Stimulated activated CD8-positive, alpha-beta memory T cell treated with anti-CD3 and anti-CD28 coated beads, Interleukin-12 subunit alpha, Interleukin-12 subunit beta, amount 100 ng/mL, for 1 hour (primary cell): Measurements from ENCODE around the gene GADD45A.

Source experiments
- DNase-seq: peaks from one replicate; pipeline ENCODE4 v3.0.0-alpha.2; 2020; ENCODE audit warnings: low read depth

The GADD45A gene

DNA sequence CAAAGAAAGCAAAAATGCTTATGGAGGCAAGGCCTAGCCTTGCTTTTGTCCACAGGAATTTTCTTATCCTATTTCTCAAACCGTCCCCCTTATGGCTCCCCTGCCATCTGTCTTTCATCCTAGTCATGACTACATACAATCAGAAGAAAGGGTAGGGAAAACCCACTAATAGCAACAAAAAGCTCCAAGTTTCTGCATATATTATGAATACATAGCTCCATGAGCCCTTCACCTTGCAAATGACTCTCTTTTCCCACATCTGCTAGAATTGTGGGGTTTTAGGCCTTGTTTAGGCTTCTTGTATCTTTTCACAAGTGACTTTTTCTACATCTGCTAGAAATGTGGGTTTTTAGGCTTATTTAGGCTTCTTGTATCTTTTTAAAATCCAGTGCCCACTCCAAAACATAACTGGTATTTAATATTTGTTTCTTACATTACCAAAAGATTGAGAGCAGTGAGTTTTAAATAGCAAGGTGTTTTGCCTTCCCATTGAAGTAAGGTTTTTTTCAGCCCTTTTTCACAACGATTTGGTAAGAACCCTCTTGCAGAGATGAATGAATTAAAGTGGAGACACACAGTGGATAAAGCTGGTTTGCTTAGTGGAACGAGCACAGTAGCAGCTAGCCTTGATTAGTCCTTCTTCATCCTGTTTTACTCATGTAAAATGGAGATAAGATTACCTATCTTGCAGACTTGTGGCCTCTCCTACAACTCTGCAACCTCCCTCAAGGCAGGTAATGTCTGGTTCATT lies 4.4 kb downstream of the GADD45A start:
- no peak for DNase-seq

DNA sequence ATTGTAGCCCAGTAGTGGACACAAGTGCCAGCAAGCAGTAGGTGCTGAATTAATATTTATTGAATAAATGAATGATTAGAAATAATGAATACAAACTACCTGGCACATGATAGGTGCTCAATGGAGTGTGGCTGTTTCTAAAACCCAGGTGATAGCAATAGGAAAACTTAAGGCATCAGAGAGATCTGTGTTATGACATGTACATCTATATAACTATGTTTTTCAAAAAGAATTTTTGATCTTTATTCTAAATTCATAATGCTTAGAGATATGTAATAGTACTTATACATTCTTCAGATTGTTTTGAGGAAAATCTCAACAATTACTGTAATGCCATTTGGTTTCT lies 5.0 kb downstream of the GADD45A start:
- no peak for DNase-seq

DNA sequence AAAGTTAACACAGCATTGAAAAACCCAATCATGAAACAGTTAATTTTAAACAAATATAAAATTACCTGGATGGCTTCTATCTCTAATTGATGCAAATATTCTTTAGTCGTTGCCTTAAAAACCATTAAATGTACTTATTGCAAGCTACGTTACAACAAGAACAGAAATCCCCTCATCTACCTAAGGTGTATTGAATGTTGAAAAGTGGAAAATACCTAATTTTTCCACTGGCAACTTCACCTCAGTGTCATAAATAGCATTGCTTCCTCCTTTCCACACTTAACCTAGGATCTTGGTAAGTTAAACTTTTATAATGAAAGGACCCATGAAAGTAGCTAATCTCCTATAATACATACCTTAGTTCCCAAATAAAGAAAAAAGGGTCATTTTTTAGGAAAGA lies 5.4 kb downstream of the GADD45A start:
- no peak for DNase-seq

DNA sequence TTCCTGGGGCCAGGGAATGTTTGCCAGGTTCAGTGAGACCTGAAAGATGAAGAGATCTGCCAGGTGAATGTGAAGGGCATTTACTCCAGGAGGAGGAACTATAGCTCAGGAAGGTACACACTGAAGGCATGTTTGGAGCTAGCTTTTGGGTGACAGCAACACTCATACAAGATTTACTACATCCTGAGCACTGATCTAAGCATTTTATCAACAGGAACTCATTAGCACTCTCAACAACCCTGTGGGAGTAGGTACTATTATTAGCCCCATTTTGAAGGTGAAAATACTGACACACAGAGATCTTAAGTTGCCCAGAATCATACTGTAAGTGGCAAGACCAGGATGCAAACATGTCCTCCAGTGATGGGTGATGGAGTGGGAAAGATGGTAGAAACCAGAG lies 6.7 kb downstream of the GADD45A start:
- no peak for DNase-seq

DNA sequence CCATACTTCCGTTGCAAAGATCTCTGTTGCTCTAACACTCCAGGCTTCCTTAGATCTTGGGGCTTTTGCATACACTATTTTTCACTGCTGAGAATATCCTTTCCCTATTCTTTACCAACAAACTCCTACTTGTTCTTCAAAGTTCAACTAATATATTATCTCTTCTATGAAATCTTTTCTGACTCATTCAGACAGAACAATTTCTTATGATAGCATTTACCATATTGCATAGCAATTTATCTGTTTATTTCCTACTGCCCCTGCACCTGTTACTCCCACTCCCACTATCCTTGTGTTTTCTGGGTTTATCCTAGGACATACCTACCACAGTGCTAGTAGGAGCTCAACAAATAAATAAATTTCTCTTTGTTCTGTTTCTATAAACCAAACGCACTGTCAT lies 11.0 kb downstream of the GADD45A start:
- no peak for DNase-seq

DNA sequence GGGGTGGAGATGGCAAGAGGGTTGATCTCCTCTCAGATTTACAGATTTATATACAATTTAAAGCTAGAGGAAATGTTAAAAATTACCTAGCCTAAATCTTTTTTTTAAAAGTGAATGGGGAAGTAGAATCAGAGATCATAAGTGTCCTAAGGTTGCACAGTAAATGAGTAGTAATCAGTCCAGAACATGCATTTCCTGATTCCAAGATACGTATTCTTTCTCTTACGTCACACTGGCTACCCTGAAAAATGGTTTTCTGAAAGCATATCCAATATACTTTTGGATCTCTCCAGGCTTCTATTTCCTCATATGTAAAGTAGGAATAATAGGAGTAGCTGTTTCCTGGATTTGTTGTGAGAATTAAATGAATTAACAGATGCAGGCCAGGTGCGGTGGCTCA lies 11.7 kb downstream of the GADD45A start:
- DNase-seq, result no peak

DNA sequence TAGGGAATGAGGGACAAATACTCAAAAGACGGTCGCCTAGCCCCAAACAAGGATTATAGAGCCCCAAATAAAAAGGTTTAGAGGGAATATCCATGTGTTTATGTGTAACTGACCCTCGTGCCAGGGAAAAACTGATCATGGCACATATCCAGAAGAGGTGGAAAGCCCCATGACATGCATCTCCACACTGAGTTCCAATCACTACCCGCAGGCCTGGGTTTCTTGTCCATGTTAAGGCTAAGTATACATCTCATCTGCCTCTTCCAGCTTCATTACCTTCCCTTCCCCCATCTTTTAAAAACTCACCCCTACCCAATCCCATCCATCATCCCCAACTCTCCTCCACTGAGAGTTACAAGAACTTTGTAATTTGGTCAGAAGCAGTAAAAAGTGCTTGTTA lies 15.2 kb downstream of the GADD45A start:
- no peak for DNase-seq

DNA sequence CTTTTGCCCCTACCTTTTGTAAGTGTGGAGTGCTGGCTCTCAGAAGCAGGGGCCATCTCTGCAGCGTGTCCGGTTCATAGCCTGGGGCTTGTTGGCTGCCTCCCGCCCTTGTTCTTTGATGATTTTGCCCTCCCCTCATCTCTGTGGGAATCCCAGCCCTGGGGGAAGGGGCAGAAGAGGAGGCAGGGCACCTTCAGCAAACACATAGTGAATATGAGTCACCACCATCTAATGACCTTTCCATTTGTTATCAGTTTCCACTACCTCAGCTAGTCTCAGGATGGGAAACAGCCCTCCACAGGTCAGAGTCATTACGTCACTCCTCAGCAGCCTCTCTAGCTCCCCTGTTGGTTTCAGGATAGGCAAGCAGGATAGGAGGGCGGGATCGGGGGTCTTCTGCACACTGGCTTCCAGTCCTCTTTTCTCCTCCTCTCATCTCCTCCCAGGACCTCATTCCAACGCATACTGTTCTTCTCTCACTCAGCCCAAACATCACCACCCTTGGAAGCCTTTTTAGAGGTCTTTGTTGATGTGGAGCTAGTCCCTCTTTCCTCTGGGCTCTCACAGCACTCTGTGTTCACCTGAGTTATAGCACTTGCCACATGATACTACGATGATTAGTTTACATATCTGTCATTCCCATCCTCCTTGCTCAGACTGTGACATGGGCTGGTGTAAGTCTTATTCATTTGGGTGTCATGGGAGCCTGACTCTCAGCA lies 15.8 kb downstream of the GADD45A start:
- no peak for DNase-seq

GRCh38 chr1:67701876-67702275 lies 16.9 kb downstream of the GADD45A start:
- no peak for DNase-seq

DNA sequence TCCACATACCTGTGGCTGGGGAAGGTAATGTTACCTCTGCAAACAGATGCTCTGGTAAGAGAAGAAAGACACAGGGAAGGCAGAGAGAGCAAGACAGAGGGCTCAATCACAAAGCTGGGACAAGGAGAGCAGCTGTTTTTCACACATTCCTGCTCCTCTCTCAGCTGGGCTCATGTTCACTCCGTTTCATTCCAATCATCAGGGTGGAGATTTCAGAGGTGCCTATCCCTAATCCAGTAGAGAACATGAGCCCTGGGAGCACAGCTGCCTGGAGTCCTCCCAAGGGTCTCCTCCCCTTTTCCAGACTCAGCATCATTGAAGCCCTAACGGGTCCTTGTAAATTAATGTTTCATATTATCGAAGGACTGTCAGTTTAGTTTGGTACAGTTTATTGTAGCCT lies 19.4 kb downstream of the GADD45A start:
- no peak for DNase-seq

DNA sequence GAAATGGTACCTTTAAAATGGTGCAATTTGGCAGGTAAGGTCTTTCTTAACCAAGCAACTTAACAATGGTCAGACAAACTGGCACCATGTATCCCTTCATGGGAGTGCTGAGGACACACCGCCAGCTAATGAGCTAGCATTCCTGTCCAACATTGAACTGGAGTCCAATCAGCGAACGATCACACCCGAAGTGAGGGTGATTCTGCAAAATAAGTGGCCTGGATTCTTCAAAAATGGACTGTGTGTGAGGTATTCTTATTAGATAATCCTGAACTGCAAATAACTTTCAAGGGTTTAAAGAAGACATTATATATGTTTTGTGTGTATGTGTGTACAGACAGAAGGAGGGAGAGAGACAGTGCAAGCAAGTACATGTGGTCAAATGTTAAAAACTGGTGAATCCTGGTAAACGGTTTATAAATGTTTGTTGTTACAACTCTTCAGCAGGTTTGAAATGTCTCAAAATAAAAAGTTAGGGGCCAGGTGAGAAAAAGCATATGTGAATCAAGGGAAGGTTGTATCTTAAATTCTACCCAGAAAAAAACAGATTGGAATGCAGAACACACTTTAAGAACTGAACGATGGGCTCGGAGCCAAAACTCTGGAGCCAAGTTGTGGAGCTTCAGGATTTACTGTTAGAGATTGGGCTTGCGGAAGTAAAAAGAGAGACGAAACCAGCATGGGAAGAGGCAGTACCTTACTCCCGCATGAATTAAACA lies 20.9 kb downstream of the GADD45A start:
- DNase-seq, result no peak

DNA sequence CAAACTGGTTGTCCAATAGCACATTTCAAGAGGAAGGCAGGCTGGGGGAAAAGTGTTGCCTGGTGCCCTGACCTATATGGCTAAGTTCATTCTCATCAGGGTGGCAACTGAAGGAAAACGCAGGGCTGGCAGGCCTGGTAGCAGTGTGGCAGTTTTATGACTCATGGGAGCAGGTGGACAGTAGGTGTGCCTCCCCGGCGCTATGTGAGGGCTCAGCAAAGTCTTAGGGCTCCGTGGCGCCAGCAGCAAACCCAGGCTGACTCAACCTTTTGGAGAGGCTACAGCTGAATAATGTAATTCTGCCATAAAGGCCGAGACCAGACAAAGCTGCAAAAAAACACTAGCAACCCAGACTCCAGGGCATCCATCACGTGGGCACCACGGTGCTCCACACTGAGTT lies 23.6 kb downstream of the GADD45A start:
- no peak for DNase-seq

DNA sequence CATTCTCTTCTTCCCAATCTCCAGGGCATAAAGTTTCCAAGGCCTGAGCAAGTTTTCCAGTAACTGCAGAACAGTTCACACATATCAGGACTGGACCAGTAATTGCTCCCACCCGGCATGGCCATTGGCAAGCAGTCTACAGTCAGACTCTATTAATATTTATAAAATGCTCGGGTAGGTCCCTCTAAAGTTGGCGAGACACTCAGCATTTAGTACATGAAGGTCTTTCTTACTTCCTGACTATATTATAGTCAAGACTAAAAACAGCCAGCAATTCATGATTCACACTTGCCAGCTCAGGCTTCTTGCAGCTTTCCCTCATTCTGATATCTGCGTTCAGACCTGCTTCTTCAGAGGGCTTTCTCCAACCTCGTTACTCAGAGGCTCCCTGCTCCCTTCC lies 25.4 kb downstream of the GADD45A start:
- no peak for DNase-seq

DNA sequence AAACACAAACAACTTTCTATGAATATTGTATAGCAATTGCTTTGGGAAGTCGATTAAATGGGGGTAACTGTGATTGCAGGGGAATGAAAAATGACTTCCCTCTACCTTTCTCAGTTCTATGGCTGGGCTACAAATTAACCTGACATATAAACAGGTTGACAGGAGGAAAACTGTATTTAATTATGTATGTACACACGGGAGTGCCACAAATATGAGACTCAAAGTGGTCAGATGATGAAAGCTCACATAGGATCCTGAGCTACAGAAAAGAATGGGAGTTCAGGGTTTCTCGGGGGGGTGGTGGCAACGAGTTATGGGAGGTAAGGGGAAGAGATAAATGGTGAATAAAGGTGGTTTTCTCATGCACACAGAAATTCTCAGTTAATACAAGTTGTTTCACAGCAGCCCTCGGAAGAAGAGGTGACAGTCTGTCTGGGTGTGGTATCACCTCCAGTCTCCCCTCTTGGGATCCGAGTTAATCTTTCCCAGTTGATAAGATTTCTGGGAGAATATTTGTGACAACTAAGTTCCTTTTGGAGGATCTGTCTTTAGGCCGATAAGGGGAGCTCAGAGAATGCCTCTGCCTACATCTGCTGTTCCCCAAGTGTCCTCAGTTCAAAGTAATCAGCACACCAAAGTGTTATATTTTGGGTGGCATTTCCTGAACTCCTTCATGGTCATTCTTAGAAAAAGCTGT lies 26.3 kb downstream of the GADD45A start:
- DNase-seq, result no peak

DNA sequence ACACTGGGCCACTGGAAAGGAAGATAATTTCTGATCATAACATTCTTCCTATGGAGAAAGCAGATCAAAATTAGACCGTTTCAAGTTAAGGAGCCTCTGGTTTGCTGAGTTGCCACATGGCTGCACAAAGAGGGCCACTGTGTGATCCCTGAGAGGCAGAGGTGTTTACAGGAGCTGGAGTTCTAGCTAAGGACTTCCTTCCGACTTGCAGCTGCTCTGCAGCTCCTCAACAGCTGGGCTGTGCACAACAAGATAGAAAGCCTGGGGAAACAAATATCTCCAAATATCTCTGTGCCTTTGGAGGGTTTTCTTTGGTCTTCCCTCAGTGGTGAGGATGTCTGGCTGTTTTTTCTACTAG lies 26.8 kb downstream of the GADD45A start:
- DNase-seq, result no peak

- no peak for DNase-seq
These were observed 28.3 kb downstream of the GADD45A start for GRCh38 chr1:67713057-67713846.

- no peak for DNase-seq
These were observed 30.8 kb downstream of the GADD45A start for GRCh38 chr1:67715819-67716218.

DNA sequence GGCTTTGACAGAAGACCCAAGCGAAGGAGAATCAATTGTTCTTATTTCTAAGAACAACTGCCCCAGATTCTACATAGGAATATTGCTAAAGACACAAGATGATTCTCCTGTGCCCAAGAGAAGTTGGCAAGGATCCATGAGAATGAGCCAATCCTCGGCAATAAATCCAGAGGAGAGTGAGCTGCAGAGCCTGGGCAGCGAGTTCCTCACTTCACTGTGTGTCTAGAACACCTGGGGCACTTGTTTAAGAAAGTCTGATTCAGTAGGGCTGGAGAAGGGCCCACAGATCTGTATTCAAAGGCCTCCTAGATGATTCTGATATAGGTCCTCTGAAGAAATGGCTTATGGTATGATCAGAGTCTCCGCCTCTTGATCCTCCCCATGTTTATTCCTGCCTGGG lies 31.8 kb downstream of the GADD45A start:
- no peak for DNase-seq

GRCh38 chr1:67717876-67718275 lies 32.9 kb downstream of the GADD45A start:
- DNase-seq, result no peak

GRCh38 chr1:67719329-67720196 lies 34.6 kb downstream of the GADD45A start:
- no peak for DNase-seq

DNA sequence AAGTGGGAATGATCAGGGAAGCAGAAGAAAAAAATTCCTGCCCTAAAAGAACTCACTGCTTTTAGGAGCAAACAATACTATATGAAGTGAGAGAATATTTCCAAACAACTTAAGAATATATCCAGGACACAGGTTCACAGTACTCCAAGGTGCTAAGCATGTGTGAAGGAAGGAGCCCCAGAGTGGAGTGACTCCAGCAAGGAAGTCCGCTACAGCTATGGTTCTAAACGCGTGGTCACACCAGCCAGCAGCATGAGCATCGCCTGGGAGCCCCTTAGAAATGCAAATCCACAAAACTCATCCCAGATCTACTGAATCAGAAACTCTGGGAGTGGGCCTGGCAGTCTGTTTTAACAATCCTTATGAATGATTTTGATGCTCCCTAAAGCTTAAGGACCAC lies 36.1 kb downstream of the GADD45A start:
- DNase-seq, result no peak
